CD4-positive, alpha-beta T cell treated with Interleukin-12 subunit alpha and Interleukin-12 subunit beta, for 1 hour (primary cell): ENCODE results near the gene KRTAP20-2.

Source experiments
- DNase-seq: peaks from one replicate; pipeline ENCODE4 v3.0.0-alpha.2; 2020

Gene KRTAP20-2

GRCh38 chr21:30634906-30635305 lies at the start of gene KRTAP20-2:
KRTAP20-2 (plus strand) TSS chr21:30635206; CDS start chr21:30635264, 58 bp downstream.
- DNase-seq, result no peak

- no peak for DNase-seq
Observed at GRCh38 chr21:30590297-30590696, 44.7 kb upstream of the KRTAP20-2 start, which contains the start of gene KRTAP22-2. KRTAP22-2 (minus strand) TSS chr21:30590397.

GRCh38 chr21:30592140-30592539 lies 42.9 kb upstream of the KRTAP20-2 start, which contains the start of gene KRTAP6-3:
KRTAP6-3 (plus strand) TSS chr21:30592440; CDS start chr21:30592446, 6 bp downstream.
- DNase-seq, result no peak

DNA sequence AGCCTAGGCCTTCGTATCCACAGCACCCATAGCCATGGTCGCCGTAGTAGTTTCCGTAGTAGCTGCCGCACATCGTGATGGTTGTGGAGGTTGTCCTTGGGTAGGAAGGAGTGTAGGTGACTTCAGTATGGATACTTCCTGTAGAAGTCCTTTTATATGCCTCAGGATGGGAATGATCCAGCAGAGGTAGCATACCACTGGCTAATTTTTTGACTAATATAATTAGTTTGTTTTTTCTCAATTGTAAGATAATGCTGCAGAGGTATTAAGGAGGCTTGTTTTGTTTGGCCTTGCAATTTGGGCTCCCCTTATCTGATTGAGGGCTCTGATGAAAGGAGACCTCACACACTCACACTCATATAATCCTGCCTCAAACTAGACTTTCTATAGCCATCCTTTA lies 36.2 kb upstream of the KRTAP20-2 start, which contains the start of gene KRTAP6-2:
TSS of gene KRTAP6-2 (minus strand) at position 101 of the 400 bp plus-strand sequence. CDS start at position 73, 28 bp downstream.
- DNase-seq, result no peak

- DNase-seq, result no peak
Observed at GRCh38 chr21:30600787-30601186, 34.2 kb upstream of the KRTAP20-2 start, which contains the start of gene KRTAP22-1. KRTAP22-1 (plus strand) TSS chr21:30601087.

GRCh38 chr21:30605968-30606367 lies 29.0 kb upstream of the KRTAP20-2 start:
- DNase-seq, result no peak

GRCh38 chr21:30612132-30612531 lies 22.9 kb upstream of the KRTAP20-2 start:
- no peak for DNase-seq

DNA sequence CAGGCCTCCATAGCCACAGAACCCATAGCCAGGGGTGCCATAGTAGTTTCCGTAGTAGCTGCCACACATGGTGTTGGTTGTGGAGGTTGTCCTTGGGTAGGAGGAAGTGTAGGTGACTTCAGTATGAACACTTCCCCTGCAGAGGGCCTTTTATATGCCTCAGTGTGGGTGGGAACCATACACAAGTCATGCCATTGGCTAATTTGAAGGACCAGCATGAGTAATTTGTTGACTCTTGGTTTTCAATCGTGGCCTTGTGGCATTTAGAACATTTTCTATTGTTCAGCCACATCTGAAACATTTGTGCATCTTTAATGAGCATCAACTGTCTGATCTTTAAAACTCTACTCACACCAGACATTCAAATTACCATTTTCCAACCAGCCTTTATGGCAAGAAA lies 21.2 kb upstream of the KRTAP20-2 start, which contains the start of gene KRTAP6-1:
TSS of gene KRTAP6-1 (minus strand) at position 95 of the 400 bp plus-strand sequence. CDS start at position 69, 26 bp downstream.
- no peak for DNase-seq

DNA sequence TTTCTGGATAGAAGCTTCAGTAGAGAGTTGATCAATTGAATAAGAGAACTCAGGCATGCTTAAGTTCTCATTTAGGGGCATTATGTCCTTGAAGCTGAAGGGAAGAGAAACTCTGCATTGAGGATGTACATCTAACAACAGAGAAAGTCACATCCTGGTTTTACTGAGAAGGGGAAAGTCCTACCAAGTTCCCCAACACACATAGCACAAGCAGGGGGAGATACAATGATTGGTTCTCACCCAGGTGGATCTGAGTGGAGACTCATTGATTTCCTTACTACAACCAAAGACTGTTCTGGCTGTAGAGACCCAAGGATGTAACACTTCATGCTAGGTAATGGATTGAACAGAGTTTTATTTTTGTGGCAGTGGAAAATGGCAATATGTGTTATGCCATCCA lies 19.8 kb upstream of the KRTAP20-2 start:
- DNase-seq, result no peak

DNA sequence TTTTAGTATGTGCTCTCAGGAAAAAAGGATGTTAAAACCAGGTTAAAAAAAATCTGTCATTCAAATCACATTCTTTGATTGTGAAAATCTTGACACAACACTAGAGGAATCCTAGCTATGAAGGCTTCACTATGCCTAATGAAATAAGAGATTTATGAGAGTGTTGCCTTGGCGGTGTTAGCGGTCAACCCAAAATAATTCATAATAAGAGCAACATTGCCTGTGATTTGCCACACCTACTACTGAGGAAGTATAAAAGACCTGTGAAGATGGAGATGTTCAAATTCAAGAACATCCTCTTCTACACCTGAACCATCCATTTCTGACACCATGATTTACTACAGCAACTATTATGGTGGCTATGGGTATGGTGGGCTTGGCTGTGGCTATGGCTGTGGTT lies 18.9 kb upstream of the KRTAP20-2 start, which contains the start of gene KRTAP20-1:
TSS of gene KRTAP20-1 (plus strand) at position 301 of the 400 bp plus-strand sequence. CDS start at position 331, 30 bp downstream.
- DNase-seq, result no peak

- DNase-seq, result no peak
Observed at GRCh38 chr21:30620080-30620479, 14.9 kb upstream of the KRTAP20-2 start.

DNA sequence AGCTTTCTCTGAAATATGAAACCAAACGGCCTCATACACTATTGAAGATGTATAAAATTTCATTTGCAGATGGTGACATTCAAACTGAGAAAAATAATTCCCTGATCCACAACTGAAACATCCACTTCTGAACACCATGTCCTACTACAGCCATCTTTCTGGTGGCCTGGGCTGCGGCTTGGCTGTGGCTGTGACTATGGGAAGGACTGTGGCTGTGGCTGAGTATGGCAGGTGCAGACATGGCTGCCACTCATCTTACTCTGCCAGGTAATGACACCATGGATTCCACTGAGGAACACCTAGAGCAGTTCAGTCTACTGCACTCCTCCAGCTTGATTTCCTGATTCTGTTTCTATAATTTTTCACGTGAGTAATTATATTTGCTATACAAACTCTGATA lies 14.5 kb upstream of the KRTAP20-2 start, which contains the start of gene KRTAP20-4:
TSS of gene KRTAP20-4 (plus strand) at position 106 of the 400 bp plus-strand sequence.
- DNase-seq, result no peak

DNA sequence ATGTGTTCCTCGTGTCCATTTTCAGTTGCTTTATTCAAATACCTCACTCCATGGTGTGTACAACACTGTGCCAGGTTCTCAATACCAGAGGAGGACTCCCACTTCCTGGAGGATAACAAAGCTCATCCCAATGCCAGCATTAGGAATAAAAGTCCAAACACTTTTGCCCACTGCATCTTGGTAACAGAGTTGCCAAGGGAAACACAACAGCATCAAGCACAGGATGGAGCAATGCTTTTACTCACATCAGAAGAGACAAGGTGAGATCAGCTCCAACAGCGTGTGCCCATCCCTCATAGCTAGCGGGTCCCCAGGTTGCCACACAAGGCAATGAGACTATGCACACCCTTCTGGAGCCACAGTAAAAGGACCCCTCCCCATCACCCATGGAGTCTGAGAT lies 11.6 kb upstream of the KRTAP20-2 start:
- no peak for DNase-seq

GRCh38 chr21:30625449-30626165 lies 9.4 kb upstream of the KRTAP20-2 start:
- no peak for DNase-seq

- no peak for DNase-seq
Observed at GRCh38 chr21:30628109-30628508, 6.9 kb upstream of the KRTAP20-2 start.

DNA sequence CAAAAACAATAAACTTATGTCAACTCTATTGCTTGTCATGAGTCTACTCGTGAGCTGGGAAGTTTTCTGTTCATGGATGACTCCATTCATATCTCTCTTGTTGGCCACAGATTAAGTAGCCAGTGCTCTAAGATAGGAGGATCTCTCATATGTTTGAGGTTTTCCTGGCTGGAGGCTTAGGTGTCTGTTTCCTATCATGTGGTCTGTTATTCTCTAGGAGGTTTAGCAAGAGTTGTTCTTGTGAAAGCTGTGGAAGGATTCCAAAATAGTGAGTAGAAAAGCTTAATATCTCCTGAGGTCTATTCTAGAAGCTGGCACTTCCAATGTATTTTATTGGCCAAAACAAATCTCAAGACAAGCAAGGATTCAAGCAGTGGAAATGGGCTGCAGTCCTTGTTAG lies 5.8 kb upstream of the KRTAP20-2 start:
- no peak for DNase-seq

DNA sequence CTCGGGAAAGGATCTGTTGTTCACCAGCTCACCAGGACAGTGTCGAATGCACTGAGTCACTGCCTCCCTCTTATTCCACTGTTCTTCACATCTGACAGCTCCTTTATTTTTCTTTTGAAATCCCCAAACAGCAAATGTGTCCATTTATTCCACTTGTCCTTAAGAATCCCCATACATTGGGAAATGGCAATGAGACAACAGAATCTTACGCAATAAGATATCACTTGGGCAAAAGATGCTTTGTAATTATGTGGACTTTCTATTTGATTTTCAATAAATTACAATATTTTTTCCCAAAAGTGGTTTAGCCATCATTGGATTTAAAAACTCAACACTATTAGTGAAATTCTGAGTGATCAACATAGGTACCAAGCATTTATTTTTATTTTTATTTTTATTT lies 3.7 kb downstream of the KRTAP20-2 start:
- DNase-seq, result no peak

GRCh38 chr21:30642564-30642963 lies 7.6 kb downstream of the KRTAP20-2 start, which contains the start of gene KRTAP20-3:
KRTAP20-3 (plus strand) TSS chr21:30642864.
- DNase-seq, result no peak

DNA sequence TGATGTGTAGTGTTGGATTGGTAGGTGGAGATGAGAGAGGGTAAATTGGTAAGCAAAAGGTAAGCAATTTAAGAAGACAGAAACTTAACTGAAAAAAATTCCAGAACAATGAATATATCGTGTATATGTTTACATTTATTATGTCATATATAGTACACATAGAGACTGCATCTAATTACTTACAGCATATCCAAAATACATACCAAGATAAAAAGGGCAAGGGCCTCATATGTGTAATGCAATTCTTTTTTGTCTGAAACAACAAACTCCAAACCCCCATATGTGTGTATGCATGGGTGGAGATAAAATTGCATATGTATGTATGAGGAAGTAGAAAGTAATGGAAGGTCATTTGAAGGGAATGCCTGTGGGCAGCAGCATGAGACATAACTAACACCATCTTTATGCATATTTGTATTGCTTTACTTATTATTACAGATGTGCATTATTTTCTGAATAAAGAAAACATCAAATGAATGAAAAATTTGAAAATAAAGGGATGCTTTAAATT lies 12.0 kb downstream of the KRTAP20-2 start:
- DNase-seq, result no peak

DNA sequence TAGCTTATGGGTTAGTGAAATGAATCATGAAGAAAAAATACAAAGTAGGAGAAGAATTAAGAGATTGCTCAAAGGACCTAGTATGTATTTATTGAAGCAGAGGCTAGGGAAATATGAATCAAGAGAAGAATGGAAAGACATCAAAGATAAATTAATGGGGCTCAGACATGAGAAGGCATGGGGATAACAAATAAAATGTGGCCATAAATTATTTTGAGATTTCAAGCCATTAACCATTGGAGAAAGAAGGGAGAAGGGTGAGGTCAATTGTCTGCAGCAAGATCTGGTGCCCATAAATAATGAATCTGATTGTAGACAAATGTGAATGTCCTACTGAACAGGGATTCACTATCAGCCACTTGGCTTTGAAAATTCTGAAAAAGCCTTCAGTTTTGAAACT lies 17.9 kb downstream of the KRTAP20-2 start:
- DNase-seq, result no peak

- DNase-seq, result no peak
Observed at GRCh38 chr21:30668776-30669175, 33.8 kb downstream of the KRTAP20-2 start.

- DNase-seq, result no peak
Observed at GRCh38 chr21:30672985-30673650, 38.1 kb downstream of the KRTAP20-2 start.

GRCh38 chr21:30674312-30674711 lies 39.3 kb downstream of the KRTAP20-2 start:
- DNase-seq, result no peak
